Measurements from ENCODE around the gene UHRF1.

Gene UHRF1

GRCh38 chr19:5000120-5000611 lies 90.9 kb downstream of the UHRF1 start:
- H3K27me3 ChIP-seq (ENCODE audit: control insufficient read depth in 1 of 2, insufficient read depth in 2 of 2, low read length in 2 of 2) = no peaks in the 10 kb centered on the region
- no peaks in the 10 kb centered on the region for H3K9me3 ChIP-seq (ENCODE audit: low read length)
- no peak overlapping the region for H3K9ac ChIP-seq (ENCODE audit: low read length)
- no peak overlapping the region for H3K4me3 ChIP-seq (ENCODE audit: low read depth in 1 of 2, low read length in 2 of 2)
- H3K27ac ChIP-seq (ENCODE audit: low read depth, low read length) = no peak overlapping the region
- H3K36me3 ChIP-seq (ENCODE audit: insufficient read depth, low read length) = peaks cover 8% of the 10 kb centered on the region
- no peaks in the 10 kb centered on the region for H3K4me1 ChIP-seq (ENCODE audit: insufficient read depth, low read length)

- Histone ChIP-seq H3K27me3 (ENCODE audit: control insufficient read depth in 1 of 2, insufficient read depth in 2 of 2, low read length in 2 of 2) (no peaks in the 10 kb centered on the region), H3K27ac (ENCODE audit: low read depth, low read length) (no peak overlapping the region)
Measured at GRCh38 chr19:5001615-5002014, 92.3 kb downstream of the UHRF1 start.

GRCh38 chr19:5002143-5002542 lies 92.8 kb downstream of the UHRF1 start:
- Histone ChIP-seq H3K9ac (ENCODE audit: low read length) (no peak overlapping the region), H3K36me3 (ENCODE audit: insufficient read depth, low read length) (peaks cover under 1% of the 10 kb centered on the region), H3K27me3 (ENCODE audit: control insufficient read depth in 1 of 2, insufficient read depth in 2 of 2, low read length in 2 of 2) (no peaks in the 10 kb centered on the region), H3K27ac (ENCODE audit: low read depth, low read length) (no peak overlapping the region), H3K4me1 (ENCODE audit: insufficient read depth, low read length) (no peaks in the 10 kb centered on the region), H3K9me3 (ENCODE audit: low read length) (no peaks in the 10 kb centered on the region), H3K4me3 (ENCODE audit: low read depth in 1 of 2, low read length in 2 of 2) (no peak overlapping the region)

More at GRCh38 chr19:5001615-5002014, 92.3 kb downstream of the UHRF1 start:
- H3K9me3 ChIP-seq (ENCODE audit: low read length) = no peaks in the 10 kb centered on the region
- H3K4me1 ChIP-seq (ENCODE audit: insufficient read depth, low read length) = no peaks in the 10 kb centered on the region
- H3K9ac ChIP-seq (ENCODE audit: low read length) = no peak overlapping the region
- H3K4me3 ChIP-seq (ENCODE audit: low read depth in 1 of 2, low read length in 2 of 2) = no peak overlapping the region
- H3K36me3 ChIP-seq (ENCODE audit: insufficient read depth, low read length) = peaks cover 6% of the 10 kb centered on the region

GRCh38 chr19:5003781-5004180 lies 94.5 kb downstream of the UHRF1 start:
- Histone ChIP-seq H3K36me3 (ENCODE audit: insufficient read depth, low read length) (no peaks in the 10 kb centered on the region), H3K27me3 (ENCODE audit: control insufficient read depth in 1 of 2, insufficient read depth in 2 of 2, low read length in 2 of 2) (no peaks in the 10 kb centered on the region), H3K9ac (ENCODE audit: low read length) (no peak overlapping the region), H3K4me3 (ENCODE audit: low read depth in 1 of 2, low read length in 2 of 2) (no peak overlapping the region), H3K27ac (ENCODE audit: low read depth, low read length) (no peak overlapping the region), H3K9me3 (ENCODE audit: low read length) (no peaks in the 10 kb centered on the region), H3K4me1 (ENCODE audit: insufficient read depth, low read length) (no peaks in the 10 kb centered on the region)

GRCh38 chr19:5005096-5005495 lies 95.8 kb downstream of the UHRF1 start:
- Histone ChIP-seq H3K27ac (ENCODE audit: low read depth, low read length) (no peak overlapping the region), H3K36me3 (ENCODE audit: insufficient read depth, low read length) (no peaks in the 10 kb centered on the region), H3K4me3 (ENCODE audit: low read depth in 1 of 2, low read length in 2 of 2) (no peak overlapping the region), H3K4me1 (ENCODE audit: insufficient read depth, low read length) (no peaks in the 10 kb centered on the region), H3K27me3 (ENCODE audit: control insufficient read depth in 1 of 2, insufficient read depth in 2 of 2, low read length in 2 of 2) (no peaks in the 10 kb centered on the region), H3K9ac (ENCODE audit: low read length) (no peak overlapping the region), H3K9me3 (ENCODE audit: low read length) (no peaks in the 10 kb centered on the region)

- no peaks in the 10 kb centered on the region for H3K27me3 ChIP-seq (ENCODE audit: control insufficient read depth in 1 of 2, insufficient read depth in 2 of 2, low read length in 2 of 2)
- no peaks in the 10 kb centered on the region for H3K9me3 ChIP-seq (ENCODE audit: low read length)
- no peak overlapping the region for H3K27ac ChIP-seq (ENCODE audit: low read depth, low read length)
- no peaks in the 10 kb centered on the region for H3K36me3 ChIP-seq (ENCODE audit: insufficient read depth, low read length)
- H3K9ac ChIP-seq (ENCODE audit: low read length) = no peak overlapping the region
- H3K4me1 ChIP-seq (ENCODE audit: insufficient read depth, low read length) = peaks cover 3% of the 10 kb centered on the region
- no peak overlapping the region for H3K4me3 ChIP-seq (ENCODE audit: low read depth in 1 of 2, low read length in 2 of 2)
Measured at GRCh38 chr19:5006201-5006600, 96.9 kb downstream of the UHRF1 start.

- H3K36me3 ChIP-seq (ENCODE audit: insufficient read depth, low read length) = no peaks in the 10 kb centered on the region
- H3K9ac ChIP-seq (ENCODE audit: low read length) = no peak overlapping the region
- no peak overlapping the region for H3K4me3 ChIP-seq (ENCODE audit: low read depth in 1 of 2, low read length in 2 of 2)
- no peaks in the 10 kb centered on the region for H3K27me3 ChIP-seq (ENCODE audit: control insufficient read depth in 1 of 2, insufficient read depth in 2 of 2, low read length in 2 of 2)
- no peak overlapping the region for H3K27ac ChIP-seq (ENCODE audit: low read depth, low read length)
- H3K9me3 ChIP-seq (ENCODE audit: low read length) = no peaks in the 10 kb centered on the region
- H3K4me1 ChIP-seq (ENCODE audit: insufficient read depth, low read length) = peaks cover 6% of the 10 kb centered on the region
Measured at GRCh38 chr19:5006821-5007220, 97.5 kb downstream of the UHRF1 start.

All from muscle layer of colon (tissue), 2 donors.